ENCODE results near the gene FCGR2B. TPM values are rescaled to one million over a fixed set of nuclear protein-coding genes. Genes with fewer than 3 reads are reported as not detected.
"Not testable (repeated sequence)": the region's sequence is repeated elsewhere in the genome, so short reads cannot be mapped to it uniquely, and the experiment has no call there.

The FCGR2B gene
- total RNA-seq, 1 donor from 2014 or later: 30.7 TPM

DNA sequence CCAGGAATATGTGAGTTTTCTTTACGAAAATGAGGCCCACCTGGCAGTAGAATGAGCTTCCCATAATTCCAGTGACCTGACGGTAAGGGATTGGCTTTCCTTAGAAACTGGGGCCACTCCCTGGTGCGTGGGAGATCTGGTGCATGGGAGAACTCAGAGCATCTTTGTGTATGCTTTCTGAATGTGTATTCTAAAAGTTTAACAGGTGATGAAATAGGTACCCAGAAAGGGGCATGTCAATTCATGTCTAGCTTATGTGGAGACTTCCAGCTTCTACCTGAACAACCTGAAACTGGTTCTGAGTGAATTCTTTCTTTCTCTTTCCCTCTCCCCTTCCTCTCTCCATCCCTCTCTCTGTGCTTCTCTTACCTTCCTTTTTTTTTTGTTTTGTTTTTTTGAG, 28.9 kb downstream of the FCGR2B start:
- intact Hi-C loops (cut with DNase I): no loop called here
- Histone ChIP-seq H3K36me3 (no peaks in the 10 kb centered on the region), H3K4me1 (no peaks in the 10 kb centered on the region), H3K4me3 (no peak overlapping the region), H3K27ac (no peak overlapping the region), H3K27me3 (peaks cover 5% of the 10 kb centered on the region), H3K9me3 (no peaks in the 10 kb centered on the region)
- ATAC-seq (no peak), DNase-seq (no peak)
- TF ChIP-seq CTCF (IDR thresholded peaks at IDR 0.05): no peak

GRCh38 chr1:161693020-161693712, 30.2 kb downstream of the FCGR2B start:
- H3K36me3 ChIP-seq; H3K9me3 ChIP-seq; ATAC-seq; H3K4me3 ChIP-seq; DNase-seq; H3K4me1 ChIP-seq; H3K27ac ChIP-seq; intact Hi-C loops (cut with DNase I); H3K27me3 ChIP-seq: not testable (repeated sequence)

DNA sequence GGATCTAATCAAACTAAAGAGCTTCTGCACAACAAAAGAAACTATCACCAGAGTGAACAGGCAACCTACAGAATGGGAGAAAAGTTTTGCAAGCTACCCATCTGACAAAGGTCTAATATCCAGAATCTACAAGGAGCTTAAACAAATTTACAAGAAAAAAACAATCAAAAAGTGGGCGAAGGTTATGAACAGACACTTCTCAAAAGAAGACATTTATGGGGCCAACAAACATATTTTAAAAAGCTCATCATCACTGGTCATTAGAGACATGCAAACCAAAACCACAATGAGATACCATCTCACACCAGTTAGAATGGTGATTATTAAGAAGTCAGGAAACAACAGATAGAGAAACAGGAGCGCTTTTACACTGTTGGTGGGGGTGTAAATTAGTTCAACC, 35.4 kb downstream of the FCGR2B start:
- DNase-seq; H3K27ac ChIP-seq; H3K9me3 ChIP-seq; H3K4me3 ChIP-seq; ATAC-seq; intact Hi-C loops (cut with DNase I); H3K27me3 ChIP-seq; H3K36me3 ChIP-seq; H3K4me1 ChIP-seq: not testable (repeated sequence)

DNA sequence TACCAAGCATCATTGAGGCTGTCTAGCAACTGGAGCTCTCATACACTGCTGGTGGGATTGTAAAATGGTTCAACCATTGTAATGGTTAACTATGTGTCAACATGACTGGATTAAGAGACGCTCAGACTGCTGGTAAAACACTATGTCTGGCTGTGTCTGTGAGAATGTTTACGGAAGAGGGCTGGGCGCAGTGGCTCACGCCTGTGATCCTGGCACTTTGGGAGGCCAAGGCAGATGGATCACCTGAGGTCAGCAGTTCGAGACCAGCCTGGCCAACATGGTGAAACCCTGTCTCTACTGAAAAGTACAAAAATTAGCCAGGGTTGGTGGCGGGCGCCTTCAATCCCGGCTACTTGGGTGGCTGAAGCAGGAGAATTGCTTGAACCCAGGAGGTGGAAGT, 39.3 kb downstream of the FCGR2B start:
- no peak for ATAC-seq
- intact Hi-C loops (cut with DNase I): no loop called here
- Histone ChIP-seq H3K36me3 (no peaks in the 10 kb centered on the region), H3K27me3 (no peaks in the 10 kb centered on the region), H3K9me3 (no peaks in the 10 kb centered on the region), H3K27ac (no peak overlapping the region), H3K4me1 (no peaks in the 10 kb centered on the region), H3K4me3 (no peak overlapping the region)
- no peak for TF ChIP-seq CTCF (IDR thresholded peaks at IDR 0.05)
- DNase-seq: no peak

DNA sequence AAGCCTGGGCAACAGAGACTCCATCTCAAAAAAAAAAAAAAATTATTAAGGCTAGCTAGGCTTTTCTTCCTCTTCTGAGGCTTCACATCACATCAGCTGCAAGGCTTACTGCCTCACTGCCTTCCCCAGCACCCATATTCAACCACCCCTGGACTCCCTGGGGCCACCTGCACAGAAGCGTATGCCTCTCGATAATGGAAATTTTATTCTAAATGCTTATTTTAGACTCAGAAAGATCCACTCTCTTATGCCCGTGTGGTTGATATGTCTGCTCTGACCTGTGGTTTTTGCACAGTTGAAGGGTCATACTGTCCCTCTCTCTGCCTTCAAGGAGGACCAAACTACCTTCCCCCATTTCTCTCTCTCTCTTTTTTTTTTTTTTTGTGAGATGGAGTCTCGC, 42.6 kb downstream of the FCGR2B start:
- ATAC-seq (no peak), DNase-seq (no peak)
- H3K9me3 ChIP-seq: no peaks in the 10 kb centered on the region
- H3K27me3 ChIP-seq: no peaks in the 10 kb centered on the region
- no peak overlapping the region for H3K27ac ChIP-seq
- TF ChIP-seq CTCF (IDR thresholded peaks at IDR 0.05): no peak
- no peak overlapping the region for H3K4me3 ChIP-seq
- H3K36me3 ChIP-seq: no peaks in the 10 kb centered on the region
- intact Hi-C loops (cut with DNase I): no loop called here
- H3K4me1 ChIP-seq: no peaks in the 10 kb centered on the region

DNA sequence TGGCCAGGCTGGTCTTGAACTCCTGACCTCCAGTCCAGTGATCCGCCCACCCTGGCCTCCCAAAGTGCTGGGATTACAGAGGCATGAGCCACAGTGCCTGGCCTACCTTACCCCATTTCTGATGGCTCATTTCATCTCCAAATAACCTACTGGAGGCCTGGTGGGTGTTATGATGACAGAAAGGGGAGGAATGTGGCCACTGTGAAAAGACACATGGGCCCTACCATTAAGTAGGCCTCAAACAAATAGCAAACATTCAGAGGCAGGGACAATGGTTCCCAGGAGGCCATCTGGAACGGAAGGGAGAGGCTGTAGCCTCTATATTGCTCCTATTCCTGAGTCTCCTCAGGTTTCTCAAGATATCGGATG, 43.2 kb downstream of the FCGR2B start:
- no peaks in the 10 kb centered on the region for H3K36me3 ChIP-seq
- ATAC-seq: no peak
- no peak overlapping the region for H3K27ac ChIP-seq
- no peaks in the 10 kb centered on the region for H3K4me1 ChIP-seq
- DNase-seq: no peak
- no peaks in the 10 kb centered on the region for H3K27me3 ChIP-seq
- TF ChIP-seq CTCF (IDR thresholded peaks at IDR 0.05): no peak
- H3K9me3 ChIP-seq: no peaks in the 10 kb centered on the region
- H3K4me3 ChIP-seq: no peak overlapping the region
- intact Hi-C loops (cut with DNase I): no loop called here

Measured in upper lobe of right lung (tissue), 1 donor.